Esophagus muscularis mucosa (tissue), 4 donors: Measurements from ENCODE around the gene BCL11B. TPM values are rescaled to one million over a fixed set of nuclear protein-coding genes. Genes with fewer than 3 reads are reported as not detected.

Experiments
- DNase-seq: peaks from one replicate; pipeline ENCODE4 v3.0.0-alpha.2; 2017; ENCODE audit errors: extremely low spot score
- H3K27ac ChIP-seq, 4 donors: fragments of 200-600 bp; sonication (generic); replicated peaks in 1 of 4; 1 replicate in 3 of 4; 2 replicates in 1 of 4; pipeline ENCODE4 v1.5.1; 2016 to 2019; ENCODE audit warnings: mild to moderate bottlenecking in 1 of 4
- H3K27me3 ChIP-seq, 4 donors: fragments of 200-600 bp; sonication (generic); one replicate each; pipeline versions ENCODE4 v1.5.1 to v1.6.0; 2016 to 2019
- H3K36me3 ChIP-seq, 4 donors: fragments of 200-600 bp; sonication (generic); one replicate each; pipeline ENCODE4 v1.5.1; 2016 to 2019
- H3K4me1 ChIP-seq, 4 donors: fragments of 200-600 bp; sonication (generic); one replicate each; pipeline ENCODE4 v1.5.1; 2016 to 2019
- H3K4me3 ChIP-seq, 4 donors: fragments of 200-600 bp; sonication (generic); 1 replicate in 2 of 4; 2 replicates in 2 of 4; pipeline ENCODE4 v1.5.1; 2016 to 2019; ENCODE audit warnings: mild to moderate bottlenecking in 4 of 4, moderate library complexity in 1 of 4
- H3K9me3 ChIP-seq, 4 donors: fragments of 200-600 bp; sonication (generic); 1 replicate in 3 of 4; 2 replicates in 1 of 4; pipeline ENCODE4 v1.5.1; 2016 to 2019
- EP300 ChIP-seq: sonication (generic); formaldehyde crosslinking; IDR thresholded peaks from one replicate; pipeline ENCODE4 v1.6.1; 2017; ENCODE audit warnings: antibody characterized with exemption
- POLR2A ChIP-seq: fragments of 450-650 bp; IDR thresholded peaks from one replicate; pipeline ENCODE4 v1.6.1; 2017; ENCODE audit warnings: antibody characterized with exemption, moderate library complexity, mild to moderate bottlenecking, low read depth
- POLR2AphosphoS5 ChIP-seq, 2 donors: sonication (generic); formaldehyde crosslinking; IDR thresholded peaks; one replicate each; pipeline ENCODE4 v1.6.1; 2017; ENCODE audit warnings: antibody characterized with exemption in 2 of 2
- WGBS: methylation state at CpG from one replicate; pipeline ENCODE4 v1.1.5; 2018; 5-methylcytosine and 5-hydroxymethylcytosine counted together
- intact Hi-C: fragments of 100-400 bp; cut with DNase I; formaldehyde crosslinking; loops from one replicate; pipeline ENCODE4 v1.15.1; 2023
- total RNA-seq, 4 donors: library from RNA; depleted of rRNA; stranded (reverse); fragments of >200 nt; gene quantifications; one replicate each; pipeline versions ENCODE4 v1.1.0 to v1.2.1, GENCODE V29; 2016
- TF ChIP-seq, protein P1 (sequence below), 3 experiments: fragments of 200-600 bp in 2 of 3; fragments of 450-650 bp in 1 of 3; sonication (generic) in 2 of 3; IDR thresholded peaks; one replicate each; pipeline ENCODE4 v1.5.1; 2017 to 2019; ENCODE audit warnings: antibody characterized with exemption in 3 of 3, mild to moderate bottlenecking in 2 of 3, moderate library complexity in 1 of 3

Gene BCL11B
- total RNA-seq, 4 donors from 2014 or later = 0.34 to 0.65 (median 0.46) TPM

DNA sequence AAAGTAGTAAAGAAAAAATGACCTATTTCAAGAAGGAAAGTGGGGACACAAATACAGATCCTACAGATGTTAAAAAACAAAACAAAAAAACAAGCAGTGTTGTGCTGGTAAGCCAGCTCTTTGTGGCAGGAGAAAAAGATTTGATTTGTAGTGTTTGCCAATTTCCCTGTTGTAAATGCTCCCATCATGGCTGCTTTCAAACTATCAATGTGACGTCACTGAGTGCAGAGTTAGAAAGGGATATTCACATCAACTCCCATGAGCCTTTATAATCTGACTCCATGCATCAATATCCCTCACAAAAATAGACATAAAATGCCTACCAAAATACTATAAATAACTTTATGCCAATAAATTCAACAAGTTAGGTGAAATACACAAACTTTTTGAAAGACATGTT is 32.2 kb upstream of the BCL11B start:
- no peak overlapping the region for H3K27ac ChIP-seq
- DNase-seq = no peak
- no peaks in the 10 kb centered on the region for H3K4me1 ChIP-seq
- H3K27me3 ChIP-seq = no peaks in the 10 kb centered on the region
- intact Hi-C loops = no loop called here
- H3K9me3 ChIP-seq = peaks cover 0 to 22% (median 10%) of the 10 kb centered on the region in 4 donors
- TF ChIP-seq POLR2A = no peak
- TF ChIP-seq, protein P1, sequence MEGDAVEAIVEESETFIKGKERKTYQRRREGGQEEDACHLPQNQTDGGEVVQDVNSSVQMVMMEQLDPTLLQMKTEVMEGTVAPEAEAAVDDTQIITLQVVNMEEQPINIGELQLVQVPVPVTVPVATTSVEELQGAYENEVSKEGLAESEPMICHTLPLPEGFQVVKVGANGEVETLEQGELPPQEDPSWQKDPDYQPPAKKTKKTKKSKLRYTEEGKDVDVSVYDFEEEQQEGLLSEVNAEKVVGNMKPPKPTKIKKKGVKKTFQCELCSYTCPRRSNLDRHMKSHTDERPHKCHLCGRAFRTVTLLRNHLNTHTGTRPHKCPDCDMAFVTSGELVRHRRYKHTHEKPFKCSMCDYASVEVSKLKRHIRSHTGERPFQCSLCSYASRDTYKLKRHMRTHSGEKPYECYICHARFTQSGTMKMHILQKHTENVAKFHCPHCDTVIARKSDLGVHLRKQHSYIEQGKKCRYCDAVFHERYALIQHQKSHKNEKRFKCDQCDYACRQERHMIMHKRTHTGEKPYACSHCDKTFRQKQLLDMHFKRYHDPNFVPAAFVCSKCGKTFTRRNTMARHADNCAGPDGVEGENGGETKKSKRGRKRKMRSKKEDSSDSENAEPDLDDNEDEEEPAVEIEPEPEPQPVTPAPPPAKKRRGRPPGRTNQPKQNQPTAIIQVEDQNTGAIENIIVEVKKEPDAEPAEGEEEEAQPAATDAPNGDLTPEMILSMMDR (IDR thresholded peaks at IDR 0.05) = no peak
- TF ChIP-seq EP300 = no peak
- TF ChIP-seq POLR2AphosphoS5 (IDR thresholded peaks at IDR 0.05) = no peak
- WGBS = 89% methylated on average over 1 of the region's 1 CpG
- H3K4me3 ChIP-seq = no peak overlapping the region
- no peaks in the 10 kb centered on the region for H3K36me3 ChIP-seq

DNA sequence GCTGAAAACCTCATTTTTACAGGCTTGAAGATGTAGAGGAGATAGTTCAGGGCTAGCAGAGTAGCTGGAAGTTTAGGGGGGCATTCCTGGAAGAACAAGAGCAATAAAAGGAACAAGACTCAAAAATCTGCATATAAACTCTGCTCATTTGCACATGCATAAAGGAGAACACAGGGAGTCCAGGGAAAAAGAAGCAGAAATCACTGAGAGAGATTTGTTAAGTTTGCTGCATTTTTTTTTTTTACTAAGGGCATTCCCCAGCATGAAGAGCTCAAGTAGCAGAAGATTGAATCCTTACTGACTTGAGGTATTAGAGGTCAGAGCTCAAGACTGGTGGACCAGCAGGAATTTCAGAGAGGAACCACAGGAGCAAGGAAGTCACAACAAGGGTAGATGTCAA is 28.2 kb upstream of the BCL11B start:
- intact Hi-C loops = no loop called here
- H3K9me3 ChIP-seq = peaks cover 0 to 48% (median 22%) of the 10 kb centered on the region in 4 donors
- DNase-seq = no peak
- no peaks in the 10 kb centered on the region for H3K4me1 ChIP-seq
- H3K27ac ChIP-seq = no peak overlapping the region
- TF ChIP-seq EP300 (no peak), POLR2A (no peak), POLR2AphosphoS5 (IDR thresholded peaks at IDR 0.05) (no peak)
- TF ChIP-seq, protein P1 (IDR thresholded peaks at IDR 0.05) = no peak
- H3K4me3 ChIP-seq = no peak overlapping the region
- no peaks in the 10 kb centered on the region for H3K36me3 ChIP-seq
- H3K27me3 ChIP-seq = peaks cover 0 to 9% (median 0%) of the 10 kb centered on the region in 4 donors

GRCh38 chr14:99296517-99296916 is 24.5 kb upstream of the BCL11B start:
- Histone ChIP-seq H3K9me3 (peaks cover 0 to 45% (median 22%) of the 10 kb centered on the region in 4 donors), H3K4me1 (no peaks in the 10 kb centered on the region), H3K4me3 (no peak overlapping the region), H3K27me3 (peaks cover 0 to 9% (median 0%) of the 10 kb centered on the region in 4 donors), H3K36me3 (no peaks in the 10 kb centered on the region), H3K27ac (no peak overlapping the region)
- 85% methylated on average over 10 of the region's 10 CpGs for WGBS
- intact Hi-C loops = no loop called here
- TF ChIP-seq, protein P1 (IDR thresholded peaks at IDR 0.05) = no peak
- no peak for DNase-seq

GRCh38 chr14:99289394-99290189 is 17.6 kb upstream of the BCL11B start:
- TF ChIP-seq POLR2A = no peak
- TF ChIP-seq, protein P1 (IDR thresholded peaks at IDR 0.05) = no peak
- TF ChIP-seq EP300 = no peak
- no peak for TF ChIP-seq POLR2AphosphoS5 (IDR thresholded peaks at IDR 0.05)
- Histone ChIP-seq H3K27me3 (peaks cover 0 to 35% (median 0%) of the 10 kb centered on the region in 4 donors), H3K27ac (no peak overlapping the region), H3K36me3 (no peaks in the 10 kb centered on the region), H3K9me3 (no peaks in the 10 kb centered on the region), H3K4me1 (no peaks in the 10 kb centered on the region), H3K4me3 (no peak overlapping the region)
- intact Hi-C loops = no loop called here
- 89% methylated on average over 12 of the region's 12 CpGs for WGBS
- DNase-seq = no peak

DNA sequence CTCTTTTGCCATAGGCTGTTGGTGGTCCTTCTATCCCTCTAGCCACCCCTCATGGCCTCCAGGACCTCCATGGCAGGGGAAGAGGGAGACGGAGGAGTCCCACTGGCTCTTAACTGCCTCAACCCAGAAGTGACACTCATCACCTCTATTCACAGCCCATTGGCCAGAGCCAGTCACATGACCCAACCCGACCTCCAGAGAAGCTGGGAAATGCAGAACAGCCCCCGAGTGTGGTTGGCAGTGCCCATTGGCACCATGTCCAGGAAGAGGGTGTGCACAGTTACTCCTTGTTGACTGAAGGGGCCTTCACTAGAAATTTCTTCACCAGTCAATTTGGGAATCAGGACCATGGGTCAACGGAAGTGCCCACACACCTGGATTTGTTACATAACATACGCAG is 17.0 kb upstream of the BCL11B start:
- H3K27ac ChIP-seq = no peak overlapping the region
- DNase-seq = no peak
- peaks cover 0 to 41% (median 0%) of the 10 kb centered on the region in 4 donors for H3K27me3 ChIP-seq
- intact Hi-C loops = no loop called here
- no peak overlapping the region for H3K4me3 ChIP-seq
- H3K36me3 ChIP-seq = no peaks in the 10 kb centered on the region
- H3K4me1 ChIP-seq = no peaks in the 10 kb centered on the region
- H3K9me3 ChIP-seq = no peaks in the 10 kb centered on the region
- WGBS = 82% methylated on average over 5 of the region's 5 CpGs
- TF ChIP-seq POLR2A (no peak), EP300 (no peak), POLR2AphosphoS5 (IDR thresholded peaks at IDR 0.05) (no peak)
- TF ChIP-seq, protein P1 (IDR thresholded peaks at IDR 0.05) = no peak
